HK-2 (cell line): Measurements from ENCODE around the gene ITPR3.

ENCODE experiments used
- DNase-seq: peaks from one replicate; pipeline ENCODE4 v3.0.0-alpha.2; 2018; ENCODE audit not compliant: unreplicated experiment

Gene ITPR3

GRCh38 chr6:33670086-33670660 is 49.1 kb downstream of the ITPR3 start:
- DNase-seq: no peak

- no peak for DNase-seq
These were observed 50.0 kb downstream of the ITPR3 start for GRCh38 chr6:33670971-33671743.

- no peak for DNase-seq
These were observed 50.6 kb downstream of the ITPR3 start for GRCh38 chr6:33671744-33672072.

- peak; percentile 83 for DNase-seq
These were observed 51.7 kb downstream of the ITPR3 start for GRCh38 chr6:33672808-33673207.

- no peak for DNase-seq
These were observed 52.7 kb downstream of the ITPR3 start for GRCh38 chr6:33673851-33674250.

GRCh38 chr6:33675968-33676367 is 54.8 kb downstream of the ITPR3 start:
- no peak for DNase-seq

- no peak for DNase-seq
These were observed 55.5 kb downstream of the ITPR3 start for GRCh38 chr6:33676416-33677142.

- no peak for DNase-seq
These were observed 56.1 kb downstream of the ITPR3 start for GRCh38 chr6:33677143-33677660.

- DNase-seq: no peak
These were observed 56.6 kb downstream of the ITPR3 start for GRCh38 chr6:33677689-33678088.

GRCh38 chr6:33678233-33678931 is 57.3 kb downstream of the ITPR3 start:
- no peak for DNase-seq

- DNase-seq: no peak
These were observed 57.9 kb downstream of the ITPR3 start for GRCh38 chr6:33678932-33679490.

- DNase-seq: no peak
These were observed 58.6 kb downstream of the ITPR3 start for GRCh38 chr6:33679761-33680160.

- no peak for DNase-seq
These were observed 61.2 kb downstream of the ITPR3 start for GRCh38 chr6:33682341-33682740.

- no peak for DNase-seq
These were observed 62.0 kb downstream of the ITPR3 start for GRCh38 chr6:33683051-33683571.

- DNase-seq: no peak
These were observed 62.7 kb downstream of the ITPR3 start for GRCh38 chr6:33683576-33684427.

GRCh38 chr6:33684428-33684896 is 63.3 kb downstream of the ITPR3 start:
- DNase-seq: no peak

GRCh38 chr6:33684983-33685382 is 63.9 kb downstream of the ITPR3 start:
- no peak for DNase-seq

GRCh38 chr6:33685411-33686224 is 64.5 kb downstream of the ITPR3 start:
- DNase-seq: no peak

- no peak for DNase-seq
These were observed 65.3 kb downstream of the ITPR3 start for GRCh38 chr6:33686225-33686924.
